ENCODE results near the gene NAA35.
"Not testable (repeated sequence)": the region's sequence is repeated elsewhere in the genome, so short reads cannot be mapped to it uniquely, and the experiment has no call there.

NAA35 gene

GRCh38 chr9:86035827-86036440 is 95.0 kb downstream of the NAA35 start:
- no peak for DNase-seq

DNA sequence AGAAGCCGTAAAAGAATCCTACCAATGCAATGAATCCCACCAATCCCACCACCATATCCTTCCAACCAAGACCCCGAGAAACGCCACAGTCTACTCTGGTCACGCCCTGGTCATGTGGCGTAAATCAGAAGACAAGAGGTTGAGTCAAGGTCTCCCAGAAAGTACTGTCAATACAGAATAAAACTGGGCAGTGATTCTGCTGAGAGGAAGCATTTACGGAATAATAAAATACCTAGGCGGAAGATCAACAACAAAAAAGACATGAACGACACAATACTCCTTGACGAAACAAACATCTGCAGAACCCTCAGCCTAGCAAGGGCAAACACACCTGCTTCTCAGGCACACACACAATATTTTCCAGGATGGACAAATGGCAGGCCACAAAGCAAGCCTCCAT is 95.6 kb downstream of the NAA35 start:
- no peak for DNase-seq

DNA sequence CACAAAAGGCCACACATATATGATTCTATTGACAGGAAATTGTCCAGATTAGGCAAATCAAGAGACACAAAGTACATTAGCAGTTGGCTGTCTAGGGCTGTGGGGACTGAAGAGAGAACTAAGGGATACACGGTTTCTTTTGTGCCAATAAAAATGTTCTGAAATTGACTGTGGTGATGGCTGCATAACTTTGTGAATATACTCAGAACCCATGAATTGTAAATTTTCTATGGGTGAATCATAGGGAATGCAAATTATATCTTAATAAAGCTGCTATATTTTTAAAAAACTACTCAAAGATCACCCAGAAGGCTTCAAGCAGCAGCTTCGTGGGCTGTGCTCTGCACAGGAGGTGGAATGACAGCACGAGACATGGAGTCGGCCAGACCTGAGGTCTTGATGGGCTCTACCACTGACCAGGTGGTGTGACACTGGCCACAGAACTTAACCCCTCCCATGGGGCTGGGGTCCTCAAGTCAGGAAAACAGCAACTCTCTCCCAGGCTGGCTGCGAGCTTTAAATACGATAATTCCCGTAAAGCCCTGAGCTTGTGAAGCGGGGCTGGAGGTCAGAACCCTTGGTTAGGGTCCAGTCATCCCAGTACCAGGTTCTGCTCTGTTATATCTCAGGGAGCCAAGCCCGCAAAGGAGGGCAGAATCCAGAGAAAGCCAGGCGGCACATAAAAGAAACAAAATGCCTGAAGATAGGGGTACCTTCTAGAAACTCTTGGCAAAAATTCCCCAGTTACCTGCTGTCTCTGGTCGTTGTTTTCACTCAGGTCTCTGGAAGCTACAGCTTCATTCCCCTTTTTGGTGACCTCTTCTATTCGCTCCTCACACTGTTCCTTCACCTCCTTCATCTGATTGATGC is 99.3 kb downstream of the NAA35 start:
- DNase-seq, result no peak

- no peak for DNase-seq
These were observed 99.9 kb downstream of the NAA35 start for GRCh38 chr9:86040861-86041155.

GRCh38 chr9:86041311-86041741 is 100.4 kb downstream of the NAA35 start:
- DNase-seq, result no peak

DNA sequence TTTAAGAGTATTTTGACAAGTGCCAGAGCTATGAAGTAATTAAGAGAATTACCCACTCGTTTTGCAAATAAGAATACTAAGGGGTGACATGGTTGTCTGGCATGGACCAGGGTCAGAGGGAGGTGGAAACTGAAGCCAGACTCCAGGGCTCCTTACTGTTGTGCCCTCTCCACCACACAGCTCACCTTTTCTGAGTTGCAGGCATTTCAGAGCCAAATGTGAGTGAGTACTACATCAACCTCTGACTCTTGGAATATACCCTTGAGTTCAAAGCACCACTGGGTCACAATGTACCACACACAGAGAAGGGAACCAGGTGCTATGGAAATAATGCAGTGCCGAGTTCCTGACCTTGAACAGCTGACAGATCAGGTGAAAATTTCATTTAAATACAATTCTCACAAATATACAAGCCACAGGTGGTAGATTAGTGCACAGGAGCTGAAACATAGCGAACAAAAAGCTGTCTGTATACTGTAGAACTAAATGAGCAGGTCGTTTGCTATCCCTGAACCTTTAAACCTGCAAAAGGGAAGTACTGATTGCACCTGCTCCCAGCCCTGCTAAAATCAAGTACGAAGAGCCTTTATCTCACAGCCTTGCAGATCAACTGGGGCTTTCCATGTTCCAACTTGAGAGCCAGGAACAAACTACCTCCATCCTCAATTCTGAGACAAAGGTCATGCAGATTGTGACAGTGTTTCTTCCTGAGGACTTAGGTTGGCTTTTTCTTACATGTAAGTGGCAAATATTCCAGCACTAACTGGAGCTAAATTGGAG is 101.4 kb downstream of the NAA35 start:
- DNase-seq, result no peak

- DNase-seq, result no peak
These were observed 102.6 kb downstream of the NAA35 start for GRCh38 chr9:86043586-86043985.

DNA sequence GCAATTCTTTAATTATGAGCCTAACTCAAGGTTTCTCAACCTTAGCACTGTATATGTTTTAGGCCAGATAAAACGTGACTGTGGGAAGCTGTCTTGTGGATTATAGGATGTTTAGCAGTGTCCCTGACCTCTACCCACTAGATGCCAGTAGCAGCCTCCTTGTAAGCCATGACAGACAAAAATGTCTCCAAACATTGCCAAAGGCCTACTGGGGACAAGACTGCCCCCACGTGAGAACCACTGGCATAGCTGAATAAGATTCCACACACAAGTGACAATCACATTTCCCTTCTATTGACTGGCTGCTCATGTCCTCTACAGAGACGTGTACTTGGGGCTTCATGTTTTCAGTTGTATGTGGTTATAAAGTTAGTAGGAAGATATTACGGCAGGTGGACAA is 103.1 kb downstream of the NAA35 start:
- DNase-seq, result no peak

DNA sequence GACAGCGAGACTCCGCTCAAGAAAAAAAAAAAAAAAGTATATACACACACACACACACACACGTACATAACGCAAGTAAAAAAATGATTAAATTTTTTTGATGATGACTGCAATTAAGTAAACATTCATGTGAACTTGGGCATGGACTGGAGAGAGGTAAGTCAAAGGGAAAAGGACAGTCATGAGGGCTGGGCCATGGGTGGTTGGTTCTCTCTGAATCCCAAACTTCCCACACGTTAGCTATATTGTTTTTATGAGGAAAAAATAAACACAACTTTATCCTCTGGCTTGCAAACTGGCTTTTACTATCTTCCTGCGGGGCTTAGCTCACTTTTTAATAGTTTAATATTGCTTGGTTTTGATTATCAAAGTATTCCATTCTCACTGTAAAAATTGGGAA is 104.7 kb downstream of the NAA35 start:
- no peak for DNase-seq

DNA sequence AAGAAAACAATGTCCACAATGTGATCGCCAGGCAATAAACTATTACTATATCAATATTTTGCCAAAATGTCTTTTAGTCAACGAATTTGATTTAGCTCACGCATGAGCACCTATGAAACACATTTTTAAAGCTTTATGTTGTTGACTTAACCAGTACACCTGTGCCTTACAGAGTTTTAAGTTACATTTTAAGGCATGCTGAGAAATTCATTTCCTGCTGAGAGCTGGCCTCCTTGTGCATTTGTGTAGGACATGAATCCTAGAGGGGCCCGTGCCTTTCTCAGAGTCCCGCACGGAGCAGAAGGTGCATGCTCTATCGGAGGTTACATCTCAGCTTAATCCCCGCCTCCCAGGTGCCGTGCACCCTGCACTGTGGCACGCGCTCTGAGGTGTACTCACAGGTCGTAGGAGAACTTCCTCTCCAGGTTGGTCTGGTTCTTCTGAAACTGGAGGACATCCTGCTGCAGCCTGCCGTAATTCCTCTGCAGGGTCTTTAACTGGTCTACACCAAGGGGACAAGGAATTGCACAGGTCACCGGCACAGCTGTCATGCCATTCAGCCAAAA is 105.2 kb downstream of the NAA35 start:
- no peak for DNase-seq

DNA sequence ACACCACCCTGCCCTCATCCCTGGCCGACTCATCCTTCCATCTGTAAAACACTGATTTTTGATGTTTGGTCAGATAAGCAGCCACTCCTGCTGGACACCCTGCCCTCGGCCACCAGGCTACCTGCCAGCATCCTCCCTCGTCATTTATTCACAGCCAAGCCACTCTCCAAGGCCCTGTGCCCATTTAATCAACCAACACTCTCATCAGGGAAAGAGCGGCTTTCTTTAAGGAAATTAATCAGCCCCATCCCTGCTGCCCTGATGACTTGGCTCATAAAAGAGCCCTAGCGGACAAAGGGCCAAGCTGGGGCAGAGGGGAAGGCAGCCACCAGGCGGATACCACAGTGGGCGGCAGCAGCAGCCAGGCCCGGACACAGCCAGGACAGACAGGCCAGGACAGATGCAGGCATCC is 106.0 kb downstream of the NAA35 start:
- no peak for DNase-seq

DNA sequence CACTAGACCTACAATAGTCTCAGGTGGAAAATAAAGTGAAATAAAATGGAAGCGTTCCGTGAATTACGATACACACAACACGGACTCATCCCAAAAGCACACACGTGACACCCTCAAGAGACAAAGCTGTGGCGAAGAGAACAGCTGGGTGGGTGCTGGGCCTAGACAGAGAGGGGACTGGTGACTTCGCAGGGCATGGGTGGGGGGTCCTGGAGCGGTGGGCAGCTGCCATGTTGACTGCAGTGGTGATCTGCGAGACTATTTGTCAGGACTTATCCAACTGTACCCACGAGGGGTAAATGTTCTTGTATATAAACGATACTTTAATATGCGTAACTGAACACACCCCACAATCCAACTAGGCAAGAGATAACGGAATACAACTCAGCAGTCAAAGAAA is 106.4 kb downstream of the NAA35 start:
- no peak for DNase-seq

GRCh38 chr9:86048018-86048742 is 107.2 kb downstream of the NAA35 start:
- not testable (repeated sequence) for DNase-seq

DNA sequence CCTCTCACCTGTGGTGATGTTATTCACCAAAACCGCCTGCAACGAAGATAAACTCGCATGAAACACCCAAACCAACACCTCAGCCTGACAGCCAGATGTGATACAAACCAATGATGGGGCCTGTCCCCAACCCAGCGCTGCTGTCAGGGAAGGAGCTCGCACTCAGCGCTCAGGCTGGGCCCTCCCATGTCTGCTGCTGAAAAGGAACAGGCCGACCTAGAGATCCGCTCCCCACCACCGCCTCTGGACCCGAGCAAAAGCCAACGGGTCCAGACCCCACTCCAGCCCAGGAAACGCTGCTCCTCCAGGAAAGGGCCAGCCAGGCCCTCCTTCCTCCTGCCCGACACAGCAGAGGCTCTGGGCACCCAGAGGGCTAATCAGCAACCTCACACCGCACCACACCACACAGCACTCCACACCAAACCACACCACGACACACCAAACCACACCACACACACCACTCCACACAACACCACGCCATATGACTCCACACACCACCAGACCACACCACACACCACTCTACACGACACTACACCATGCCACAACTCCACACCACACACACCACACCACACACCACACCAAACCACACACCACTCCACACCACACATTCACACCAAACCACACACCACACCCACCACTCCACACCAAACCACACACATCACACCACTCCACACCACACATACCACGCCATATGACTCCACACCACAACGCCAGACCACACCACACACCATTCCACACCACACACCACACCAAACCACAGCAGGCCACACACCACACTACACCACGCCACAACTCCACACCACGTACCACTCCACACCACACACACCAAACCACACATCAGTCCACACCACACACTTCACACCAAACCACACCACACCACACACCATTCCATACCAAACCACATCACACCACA is 111.9 kb downstream of the NAA35 start:
- DNase-seq, result no peak

GRCh38 chr9:86054695-86055094 is 113.7 kb downstream of the NAA35 start:
- no peak for DNase-seq

DNA sequence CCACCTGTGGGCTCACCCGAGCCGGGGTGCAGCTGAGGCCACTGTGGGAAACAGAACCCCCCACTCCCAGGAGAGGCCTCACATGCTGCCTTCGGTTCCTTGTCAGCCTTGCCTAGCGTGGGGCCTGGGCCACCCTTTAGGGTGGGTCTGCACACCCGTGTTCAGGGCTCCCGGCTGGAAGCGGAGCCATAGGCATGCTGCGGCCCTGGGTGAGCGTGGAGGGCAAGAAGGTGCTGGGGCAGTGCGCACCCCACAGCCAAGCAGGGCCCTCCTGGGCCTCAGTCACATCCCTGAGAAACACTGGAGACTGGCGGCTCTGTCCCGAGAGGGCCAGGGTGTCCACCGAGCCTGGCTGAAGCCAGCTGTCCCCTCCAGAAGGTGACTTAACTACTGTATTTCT is 116.5 kb downstream of the NAA35 start:
- DNase-seq, result no peak

GRCh38 chr9:86061972-86062739 is 121.2 kb downstream of the NAA35 start:
- no peak for DNase-seq

GRCh38 chr9:86062845-86063693 is 122.1 kb downstream of the NAA35 start:
- DNase-seq, result no peak

- no peak for DNase-seq
These were observed 123.3 kb downstream of the NAA35 start for GRCh38 chr9:86064220-86064619.

All from activated T-cell treated with anti-CD3 and anti-CD28 coated beads for 4 hours (primary cell).